Muscle of arm (tissue), 12 donors: ENCODE measurements around the gene CKAP2L. TPM values are rescaled to one million over a fixed set of nuclear protein-coding genes. Genes with fewer than 3 reads are reported as not detected.
"Not testable (repeated sequence)": the region's sequence is repeated elsewhere in the genome, so short reads cannot be mapped to it uniquely, and the experiment has no call there.

ENCODE experiments used
- DNase-seq: peaks from one replicate; pipeline ENCODE4 v3.0.0-alpha.2; 2013
- polyA plus RNA-seq, 12 donors: library from polyadenylated mRNA; unstranded; fragments of 120-200 nt; gene quantifications; one replicate each; pipeline ENCODE4 v1.2.1, GENCODE V29; 2013; ENCODE audit not compliant: insufficient read length in 12 of 12

The CKAP2L gene
- polyA plus RNA-seq, 12 donors: 6.1 to 22.5 (median 9.8) TPM; not detected in 1

- no peak for DNase-seq
These were observed 51.9 kb downstream of the CKAP2L start for GRCh38 chr2:112712465-112712864.

- no peak for DNase-seq
These were observed 53.3 kb downstream of the CKAP2L start for GRCh38 chr2:112710956-112711750.

DNA sequence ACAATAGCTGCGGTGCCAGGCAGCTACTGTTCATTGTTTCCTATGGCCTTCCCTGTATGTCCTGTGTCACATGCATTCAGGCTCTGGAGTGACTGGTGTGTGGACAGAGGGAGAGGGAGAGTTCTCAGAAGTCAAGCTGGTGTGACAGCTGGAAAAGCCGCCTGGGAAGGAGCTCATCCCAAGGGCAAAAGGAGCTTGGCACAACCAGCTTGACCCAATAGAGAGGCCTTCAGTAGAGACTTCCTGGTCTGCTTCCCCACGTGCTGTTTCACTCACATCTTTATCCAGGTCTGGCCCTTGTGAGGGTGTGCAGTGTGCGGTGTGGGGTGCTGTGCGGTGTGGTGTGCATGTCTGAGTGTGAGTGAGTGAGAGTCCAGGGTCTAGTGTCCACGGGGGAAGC, 54.7 kb downstream of the CKAP2L start:
- no peak for DNase-seq

GRCh38 chr2:112708968-112709367, 55.4 kb downstream of the CKAP2L start:
- DNase-seq: no peak

GRCh38 chr2:112706947-112707346, 57.5 kb downstream of the CKAP2L start:
- not testable (repeated sequence) for DNase-seq

GRCh38 chr2:112706170-112706664, 58.2 kb downstream of the CKAP2L start:
- DNase-seq: no peak

DNA sequence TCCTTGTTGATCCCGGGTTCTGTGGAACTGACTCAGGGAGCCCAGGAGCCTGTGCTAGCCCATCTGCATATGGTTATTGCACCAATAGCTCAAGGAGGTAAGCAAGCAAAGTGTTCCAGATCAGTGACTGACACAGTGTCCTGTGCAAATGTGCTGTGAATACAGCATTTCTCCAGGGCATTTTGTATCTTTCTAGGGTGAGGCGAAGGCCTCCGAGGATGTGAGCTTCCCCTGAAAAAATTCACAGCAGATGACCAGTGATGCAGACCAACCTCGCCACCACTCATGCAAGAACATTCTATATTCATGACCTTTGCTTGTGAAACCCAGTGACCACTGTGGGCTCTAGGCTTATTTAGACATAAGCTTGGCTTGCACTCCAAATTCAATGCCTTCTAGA, 58.8 kb downstream of the CKAP2L start:
- no peak for DNase-seq

GRCh38 chr2:112703684-112704083, 60.7 kb downstream of the CKAP2L start:
- no peak for DNase-seq

GRCh38 chr2:112701052-112701451, 63.4 kb downstream of the CKAP2L start:
- no peak for DNase-seq

GRCh38 chr2:112699984-112700667, 64.3 kb downstream of the CKAP2L start:
- no peak for DNase-seq

DNA sequence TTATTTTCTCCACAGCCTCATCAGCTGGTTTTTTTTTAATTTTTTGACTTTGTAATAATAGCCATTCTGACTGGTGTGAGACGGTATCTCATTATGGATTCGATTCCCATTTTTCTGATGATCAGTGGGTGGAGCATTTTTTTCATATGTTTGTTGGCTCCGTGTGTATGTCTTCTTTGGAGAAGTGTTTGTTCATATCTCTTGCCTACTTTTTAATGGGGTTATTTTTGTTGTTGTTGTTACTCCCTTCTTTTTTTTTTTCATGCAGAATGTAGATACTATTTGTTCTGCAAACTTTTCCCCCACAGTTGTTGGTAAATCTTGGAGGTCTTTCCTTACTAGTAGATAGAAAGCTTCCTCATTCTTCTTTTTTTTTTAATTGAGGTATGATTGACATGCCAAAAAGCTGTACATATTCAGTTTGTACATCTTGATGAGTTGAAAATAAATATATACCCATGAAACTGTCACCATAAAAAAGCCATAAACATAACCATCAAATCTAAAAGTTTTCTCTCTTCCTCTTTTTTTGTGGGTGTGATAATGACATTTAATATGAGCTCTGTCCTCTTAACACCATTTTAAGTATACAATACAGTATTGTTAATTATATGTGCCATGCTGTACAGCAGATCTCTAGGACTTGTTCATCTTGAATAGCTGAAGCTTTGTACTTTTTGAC, 65.4 kb downstream of the CKAP2L start:
- no peak for DNase-seq

GRCh38 chr2:112694182-112694581, 70.2 kb downstream of the CKAP2L start:
- no peak for DNase-seq

- DNase-seq: no peak
These were observed 70.8 kb downstream of the CKAP2L start for GRCh38 chr2:112693596-112693995.

GRCh38 chr2:112692918-112693317, 71.5 kb downstream of the CKAP2L start:
- no peak for DNase-seq

- DNase-seq: no peak
These were observed 71.9 kb downstream of the CKAP2L start for GRCh38 chr2:112692495-112692911.

DNA sequence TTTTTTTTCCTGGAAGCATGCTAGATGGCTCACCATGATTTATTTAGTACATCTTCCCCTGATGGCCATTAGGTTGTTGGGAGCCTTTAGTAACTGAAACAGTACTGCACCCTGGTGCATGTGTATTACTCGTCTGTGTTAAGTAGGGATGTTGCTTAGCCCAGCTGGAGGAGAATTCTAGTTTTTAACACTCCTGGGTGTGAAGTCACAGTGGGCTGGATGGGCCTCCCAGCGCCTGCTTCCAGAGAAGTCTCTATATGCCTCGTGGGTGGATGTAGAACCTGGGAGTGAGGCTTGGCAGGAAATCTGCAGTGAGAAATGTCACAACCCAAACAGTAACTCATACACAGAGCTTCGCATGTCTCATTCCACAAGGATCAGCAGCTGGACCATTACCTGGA, 72.5 kb downstream of the CKAP2L start:
- DNase-seq: no peak

DNA sequence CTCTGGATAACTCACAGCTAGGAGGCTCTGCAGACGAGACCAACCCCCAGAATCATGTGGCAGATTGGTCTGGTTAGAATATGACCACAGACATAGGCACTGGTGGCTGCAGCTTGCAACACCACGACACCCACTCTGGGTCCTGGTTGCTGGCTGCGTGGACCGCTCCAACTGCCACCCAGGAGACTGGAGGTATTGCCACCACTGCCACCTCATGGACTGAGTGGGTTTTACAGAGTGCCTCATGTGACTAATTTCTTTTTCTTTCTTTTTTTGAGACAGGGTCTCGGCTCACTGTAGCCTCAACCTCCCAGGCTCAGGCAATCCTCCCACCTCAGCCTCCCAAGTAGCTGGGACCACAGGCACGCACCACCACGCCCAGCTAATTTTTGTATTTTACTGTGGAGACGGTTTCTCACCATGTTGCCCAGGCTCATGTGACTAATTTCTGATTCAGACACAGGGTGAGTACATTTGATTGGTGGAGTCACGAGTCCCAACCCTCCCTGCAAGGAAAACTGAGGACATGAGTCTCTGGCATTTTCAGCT, 73.5 kb downstream of the CKAP2L start:
- DNase-seq: no peak

- no peak for DNase-seq
These were observed 76.1 kb downstream of the CKAP2L start for GRCh38 chr2:112688086-112688880.

DNA sequence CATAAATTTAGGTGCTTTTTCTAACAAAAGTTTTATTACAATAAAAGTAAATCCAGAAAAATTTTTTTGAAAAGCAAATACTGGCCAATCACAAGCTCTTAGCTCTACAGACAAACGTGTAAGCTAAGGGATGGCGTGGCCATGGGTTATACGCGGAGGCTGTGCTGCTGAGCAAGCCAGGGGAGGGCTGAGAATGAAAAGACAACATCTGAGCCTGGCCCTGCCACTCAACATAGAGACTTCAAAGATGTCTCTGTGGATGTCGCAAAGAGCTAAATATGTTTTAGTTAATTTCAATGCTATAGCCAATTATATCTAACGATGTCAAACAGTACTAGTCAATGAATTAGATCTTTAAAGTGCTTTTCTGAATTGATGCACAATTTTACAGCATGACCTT, 76.9 kb downstream of the CKAP2L start:
- no peak for DNase-seq
